GM19372 (cell line): ENCODE results near the gene MRPS6.

Experiments used
- ATAC-seq: cut with Tn5 transposase; IDR thresholded peaks from one replicate; pipeline ENCODE4 v1.9.1; 2021; ENCODE audit warnings: mild to moderate bottlenecking, low read depth, moderate library complexity; ENCODE audit not compliant: unreplicated experiment

The MRPS6 gene

DNA sequence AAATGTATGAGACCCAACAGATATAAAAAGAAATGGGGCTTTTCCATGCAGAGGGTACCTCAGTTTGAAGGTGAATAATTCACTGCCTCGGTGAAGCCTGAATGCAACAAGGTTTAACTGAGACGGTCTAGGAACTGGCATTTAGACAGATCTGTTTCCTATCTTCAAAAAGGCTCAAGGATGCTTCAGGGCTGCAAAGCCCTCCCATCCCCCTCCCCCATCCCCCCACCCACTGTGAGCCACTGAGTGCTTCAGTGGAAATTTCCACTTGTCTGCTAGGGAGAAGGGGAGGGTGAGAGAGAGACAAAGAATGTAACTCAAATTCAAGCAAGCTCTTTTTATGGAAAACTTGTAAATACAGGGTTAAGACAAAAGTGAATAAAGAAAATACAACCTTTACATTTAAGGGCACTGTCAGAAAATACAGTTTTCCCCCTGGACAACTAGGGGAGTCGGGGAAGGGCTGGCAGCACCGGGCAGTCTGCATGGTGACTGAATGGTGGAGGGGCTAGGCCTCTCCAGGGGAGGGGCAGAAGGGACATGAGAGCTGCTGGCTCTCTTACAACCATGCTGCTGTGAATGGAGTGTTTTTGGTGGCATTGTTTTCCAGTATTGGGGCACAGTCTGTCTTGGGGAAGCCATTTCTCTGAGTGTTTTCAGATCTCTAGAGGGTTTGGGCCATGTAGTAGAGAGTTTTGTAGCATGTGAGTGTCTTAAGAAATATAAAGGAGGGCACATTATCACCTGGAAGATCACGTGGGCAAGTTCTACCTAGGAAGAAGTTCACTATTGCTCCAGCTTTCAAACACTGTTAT, 56.7 kb downstream of the MRPS6 start:
- no peak for ATAC-seq

DNA sequence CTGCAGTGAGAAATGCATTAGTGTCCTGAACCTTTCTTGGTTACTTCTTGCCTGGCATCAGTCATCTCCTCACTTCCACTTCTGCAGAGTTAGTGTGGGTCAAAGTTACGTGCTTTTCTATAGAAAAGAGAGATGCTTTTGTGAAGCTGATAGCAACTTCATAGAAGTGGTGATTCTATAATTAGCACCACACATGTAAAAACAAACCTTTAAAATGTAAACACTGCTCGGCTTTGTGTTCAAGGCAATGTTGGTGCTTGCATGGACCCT, 57.3 kb downstream of the MRPS6 start:
- ATAC-seq = no peak

DNA sequence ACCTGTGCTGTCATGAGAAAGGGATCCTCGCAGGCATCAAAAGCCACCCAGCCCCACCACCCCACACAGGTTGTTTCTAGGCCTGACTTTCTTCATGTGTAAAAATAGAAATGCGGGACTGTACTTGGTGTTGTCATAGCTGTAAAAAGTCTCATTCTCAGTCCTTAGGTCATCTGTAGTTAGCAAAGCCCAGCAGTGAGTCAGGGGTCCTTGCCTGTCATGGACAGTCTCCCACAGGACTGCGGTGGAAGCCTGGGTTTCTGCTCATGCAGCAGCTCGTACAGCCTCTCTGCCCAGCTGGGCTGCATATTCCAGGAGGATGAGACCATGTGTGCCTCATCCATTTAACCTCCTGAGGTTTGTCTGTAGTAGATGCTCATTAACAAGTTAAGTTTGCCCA, 58.2 kb downstream of the MRPS6 start:
- ATAC-seq = no peak

DNA sequence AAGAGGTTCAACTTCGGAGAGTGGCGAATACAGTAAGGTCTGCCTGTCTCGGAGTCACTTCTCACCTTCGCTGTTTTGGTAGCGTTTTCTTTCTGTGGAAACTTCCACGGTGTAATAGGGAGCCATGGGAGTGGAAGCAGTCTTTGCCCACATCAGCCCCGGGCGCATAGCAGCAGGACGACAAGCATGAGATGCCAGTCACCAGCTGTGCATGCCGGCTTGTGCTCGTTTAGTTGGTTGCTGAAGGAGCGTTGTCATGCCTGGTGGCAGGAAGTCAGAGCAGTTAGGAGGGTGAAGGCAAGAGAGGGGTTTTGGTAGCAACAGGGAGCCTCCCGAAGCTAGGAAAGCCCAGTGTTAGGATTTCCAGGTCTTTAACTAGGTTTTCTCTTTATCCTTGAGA, 58.8 kb downstream of the MRPS6 start:
- ATAC-seq = no peak

DNA sequence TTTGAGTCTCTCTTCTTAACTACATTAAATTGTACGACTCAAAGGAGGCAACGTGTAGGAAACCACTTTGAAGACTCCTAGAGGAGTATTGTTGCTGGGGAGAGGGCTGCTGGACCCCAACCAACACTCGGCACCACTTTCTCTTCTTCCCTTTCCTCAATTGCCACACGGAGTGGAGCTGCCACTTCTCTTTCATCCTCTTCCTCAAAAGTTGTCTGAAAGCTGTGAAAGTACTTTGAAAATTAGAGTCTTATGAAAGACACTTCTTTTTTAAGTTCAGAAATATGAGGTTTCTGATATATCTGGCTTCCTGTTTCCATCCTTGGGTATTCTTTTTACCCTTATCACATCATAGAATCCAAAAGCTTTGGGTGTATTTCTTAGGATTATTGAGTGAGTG, 59.5 kb downstream of the MRPS6 start:
- no peak for ATAC-seq

DNA sequence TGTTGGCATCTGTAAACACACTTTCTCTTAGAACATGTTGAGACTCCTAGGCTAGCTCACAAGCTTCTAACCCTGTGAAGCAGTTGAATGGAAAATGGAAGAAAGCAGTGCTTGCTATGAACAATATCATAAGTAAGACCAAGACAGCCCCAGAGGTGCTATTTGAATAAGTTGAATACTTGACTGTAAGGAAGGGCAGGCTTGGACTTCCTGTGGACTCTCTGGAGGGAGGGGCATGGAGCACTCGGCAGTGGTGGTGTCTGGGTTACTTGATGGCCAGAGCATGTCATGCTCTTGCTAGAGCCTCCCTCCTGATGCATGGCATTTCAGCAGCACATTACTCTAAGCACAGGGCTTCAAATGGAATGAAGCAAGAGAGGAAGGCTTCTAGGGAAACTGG, 60.0 kb downstream of the MRPS6 start:
- no peak for ATAC-seq

DNA sequence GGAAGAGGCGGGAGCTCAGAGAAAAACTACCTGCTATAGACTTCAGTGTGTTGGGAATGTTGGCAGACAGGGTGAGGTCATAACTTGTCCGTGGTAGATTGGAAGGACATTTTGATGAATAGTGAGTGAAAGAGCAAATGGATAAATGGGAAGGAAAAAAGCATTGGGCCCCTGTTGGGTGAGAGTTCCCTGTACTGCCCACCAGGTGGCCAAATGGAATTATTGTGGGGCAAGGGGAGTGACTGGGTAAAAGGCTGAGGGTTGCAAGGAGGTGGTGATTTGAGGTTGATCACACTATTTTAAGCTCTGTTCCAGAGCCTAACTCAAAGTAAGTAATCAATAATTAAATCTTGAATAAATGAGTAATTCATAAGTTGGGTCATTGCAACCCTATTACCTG, 60.4 kb downstream of the MRPS6 start:
- no peak for ATAC-seq

DNA sequence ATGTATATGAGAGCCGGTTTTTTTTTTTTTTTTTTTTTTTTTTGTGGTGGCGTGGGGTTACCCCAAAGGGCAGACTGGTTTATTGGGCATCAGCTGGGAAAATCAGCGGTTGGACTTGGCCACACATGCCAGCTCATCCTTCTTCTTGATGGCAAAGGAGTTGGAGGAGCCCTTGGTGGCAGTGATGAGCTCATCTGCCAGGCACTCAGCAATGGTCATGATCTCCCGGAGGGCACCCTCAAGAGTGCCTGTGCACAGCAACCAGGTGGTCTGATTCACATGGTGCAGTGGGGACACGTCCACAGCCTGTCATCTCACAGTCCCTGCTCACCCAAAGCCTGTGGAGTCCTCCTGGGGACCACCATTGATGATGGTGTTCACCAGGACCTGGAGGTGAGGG, 62.0 kb downstream of the MRPS6 start:
- ATAC-seq = no peak

DNA sequence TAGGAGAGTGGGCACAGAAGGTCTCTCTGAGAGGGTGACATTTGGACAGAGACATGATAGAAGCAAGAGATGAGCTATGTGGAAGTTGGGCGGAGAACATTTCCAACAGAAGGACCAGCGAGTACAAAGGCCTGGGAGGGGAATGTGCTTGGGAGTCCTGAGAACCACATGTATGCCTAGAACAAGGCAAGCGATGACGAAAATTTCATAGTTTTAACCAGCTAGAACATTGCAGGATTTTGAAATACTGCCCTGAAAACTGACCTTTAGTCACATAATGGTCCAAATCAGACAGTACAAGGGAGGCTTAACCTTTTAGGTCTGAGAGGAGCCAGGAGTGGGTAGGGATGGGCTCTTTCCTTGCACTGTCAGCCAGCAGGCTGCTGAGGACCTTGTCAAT, 68.0 kb downstream of the MRPS6 start:
- no peak for ATAC-seq

DNA sequence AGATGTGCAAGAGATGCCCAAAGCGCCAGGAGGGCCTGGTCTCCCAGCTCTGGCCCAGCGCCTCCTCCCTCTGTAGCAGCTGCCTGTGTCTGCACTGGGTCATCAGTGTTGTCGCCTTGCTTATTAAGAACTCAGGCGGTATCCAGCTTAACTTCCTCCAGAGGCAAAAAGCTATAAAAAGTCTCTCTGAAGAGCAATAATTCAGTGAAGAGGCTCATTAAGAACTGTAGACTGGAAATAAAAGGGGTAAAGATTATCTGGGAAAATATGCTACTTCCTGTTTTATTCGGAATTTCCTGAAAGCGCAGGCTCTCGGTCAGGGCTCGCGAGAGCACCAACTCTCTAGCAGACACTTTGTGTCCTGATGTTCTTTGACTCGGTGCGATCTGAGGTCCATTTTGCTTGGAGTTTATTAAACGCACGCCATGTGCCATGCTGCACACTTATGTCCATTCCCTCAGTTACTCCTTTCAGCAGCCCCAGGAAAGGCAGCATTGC, 70.4 kb downstream of the MRPS6 start:
- no peak for ATAC-seq

DNA sequence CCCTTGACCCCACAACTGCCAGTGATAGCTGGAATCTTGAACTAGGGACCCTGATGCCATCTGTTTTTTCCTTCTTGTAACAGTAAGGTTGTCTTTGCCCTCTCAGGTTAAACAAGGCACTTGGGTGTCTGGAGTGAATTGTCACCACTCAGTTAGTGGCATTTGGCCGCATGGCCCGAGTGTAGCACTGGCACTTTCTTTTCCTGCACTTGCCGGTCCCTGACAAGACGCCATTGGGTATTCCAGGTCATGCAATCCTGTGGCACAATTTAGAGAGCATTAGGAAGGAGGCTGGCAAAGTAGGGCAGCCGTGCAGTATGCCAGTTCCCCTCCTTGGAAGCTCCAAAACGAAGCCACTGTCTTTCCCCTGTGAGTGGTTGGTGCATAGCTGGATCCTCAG, 70.8 kb downstream of the MRPS6 start:
- ATAC-seq = no peak

GRCh38 chr21:34147792-34148418, 74.5 kb downstream of the MRPS6 start:
- ATAC-seq = no peak

DNA sequence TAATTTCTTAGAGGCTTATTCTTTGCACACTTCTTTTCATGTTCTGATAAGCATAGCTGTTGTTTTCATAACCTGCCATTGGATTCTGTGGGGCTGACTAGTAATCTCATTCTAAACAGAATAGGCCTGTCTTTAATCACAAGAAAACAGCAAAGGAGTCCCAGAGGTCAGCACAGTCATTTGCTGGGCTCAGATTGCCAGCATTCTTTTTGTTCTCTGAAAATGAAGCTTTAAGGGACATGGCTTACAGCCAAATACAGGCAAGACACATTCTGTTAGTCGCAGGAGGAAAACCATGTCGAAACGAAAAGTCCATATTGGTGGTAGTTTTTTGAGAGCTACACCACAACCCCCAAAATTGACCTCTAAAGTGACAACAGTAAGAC, 75.0 kb downstream of the MRPS6 start:
- ATAC-seq = no peak

GRCh38 chr21:34148826-34149558, 75.6 kb downstream of the MRPS6 start:
- ATAC-seq = no peak

- ATAC-seq = no peak
These were observed 79.1 kb downstream of the MRPS6 start for GRCh38 chr21:34152500-34152899.

DNA sequence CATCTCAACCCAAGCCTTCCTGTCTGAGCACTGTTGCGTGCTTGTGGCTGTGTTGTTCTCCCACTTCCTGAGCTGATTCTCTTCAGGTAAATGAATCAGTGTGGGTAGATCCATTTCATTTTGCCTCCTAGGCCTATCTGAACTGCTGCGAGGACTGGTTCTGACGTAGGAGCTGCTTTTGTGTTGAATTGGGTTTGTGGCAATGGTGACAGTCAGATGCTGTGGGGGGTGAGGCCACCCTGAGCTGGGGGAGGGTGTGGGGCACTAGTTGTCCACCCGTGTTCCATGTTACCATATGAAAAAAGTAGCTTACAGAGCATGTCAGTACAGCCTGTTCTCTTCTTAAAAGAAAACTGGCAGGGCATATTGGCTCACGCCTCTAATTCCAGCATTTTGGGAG, 81.5 kb downstream of the MRPS6 start:
- ATAC-seq = no peak

DNA sequence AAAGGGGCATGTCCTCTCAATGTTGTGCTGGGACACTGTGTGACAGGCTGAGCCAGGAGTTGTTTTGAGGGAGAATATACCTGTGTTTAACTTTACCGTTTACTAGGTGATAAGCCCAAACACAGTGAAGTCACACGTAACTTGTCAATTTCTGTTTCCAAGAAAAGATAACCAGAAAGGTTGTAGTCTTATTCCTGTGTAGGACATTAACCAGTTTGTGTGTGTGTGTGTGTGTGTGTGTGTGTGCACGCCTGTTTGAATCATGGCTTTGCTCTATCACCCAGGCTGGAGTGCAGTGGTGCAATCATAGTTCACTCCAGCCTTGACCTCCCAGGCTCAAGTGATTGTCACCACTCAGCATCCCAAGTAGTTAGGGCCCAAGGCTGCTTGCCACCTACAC, 83.6 kb downstream of the MRPS6 start:
- no peak for ATAC-seq

DNA sequence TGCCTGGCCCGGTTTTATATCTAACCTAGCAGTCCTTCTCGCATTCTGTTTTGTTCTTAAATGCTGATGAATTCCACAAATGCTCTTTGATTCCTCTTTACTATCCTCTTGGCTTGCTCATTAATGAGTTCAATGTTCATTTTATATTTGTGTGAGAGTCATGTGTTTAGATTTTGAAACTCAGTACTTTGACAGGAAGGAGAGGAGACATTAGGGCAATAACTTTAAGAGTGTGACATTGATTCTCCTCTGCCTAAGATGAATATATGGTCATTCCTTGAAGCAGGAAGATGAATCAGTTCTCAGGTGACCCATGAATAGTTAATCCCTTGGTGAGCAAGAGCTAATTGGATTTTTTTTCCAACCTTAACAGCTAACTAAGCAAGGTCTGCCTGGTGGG, 84.1 kb downstream of the MRPS6 start:
- ATAC-seq = no peak

DNA sequence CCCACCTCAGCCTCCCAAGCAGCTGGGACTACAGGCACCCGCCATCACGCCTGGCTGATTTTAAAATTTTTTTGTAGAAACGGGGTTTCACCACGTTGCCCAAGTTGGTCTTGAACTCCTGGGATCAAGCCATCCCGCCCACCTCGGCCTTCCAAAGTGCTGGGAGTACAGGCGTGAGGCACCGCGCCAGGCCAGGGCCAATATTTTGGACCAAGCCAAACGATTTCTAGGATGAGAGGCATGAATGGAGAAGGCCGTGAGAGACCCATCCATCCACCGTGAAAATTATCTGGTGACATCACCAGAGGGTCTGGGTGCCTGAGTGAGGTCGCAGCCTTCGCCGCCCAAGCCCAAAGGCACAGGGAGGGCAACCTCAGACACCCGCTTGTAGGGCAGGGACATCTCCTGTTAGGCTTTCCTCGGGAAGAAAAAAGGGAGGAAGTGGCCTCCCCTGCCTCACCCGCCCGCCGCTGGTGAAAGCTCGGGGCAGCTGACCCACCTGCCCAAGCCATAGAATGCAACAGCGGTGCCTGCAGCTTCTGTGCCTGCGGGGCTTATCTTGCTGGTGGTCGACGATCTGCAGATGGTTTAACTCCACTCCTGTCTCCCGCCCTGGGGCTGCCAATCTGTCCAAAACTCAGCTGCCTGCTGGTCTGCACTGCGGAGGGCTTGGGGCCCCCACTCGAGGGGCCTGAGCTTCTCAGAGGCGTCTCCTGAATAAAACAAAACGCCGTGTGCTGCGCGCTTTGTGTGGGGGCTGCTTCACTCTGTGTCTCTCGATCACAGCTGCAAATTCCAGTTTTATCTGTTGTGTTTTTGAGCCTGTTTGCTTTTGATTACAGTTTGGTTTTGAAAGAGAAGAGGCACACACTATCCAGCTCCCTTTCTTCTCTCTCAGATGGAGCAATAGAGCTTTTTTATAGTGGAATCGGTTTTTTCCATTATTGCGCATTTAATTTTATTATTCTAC, 85.8 kb downstream of the MRPS6 start:
- ATAC-seq = no peak

DNA sequence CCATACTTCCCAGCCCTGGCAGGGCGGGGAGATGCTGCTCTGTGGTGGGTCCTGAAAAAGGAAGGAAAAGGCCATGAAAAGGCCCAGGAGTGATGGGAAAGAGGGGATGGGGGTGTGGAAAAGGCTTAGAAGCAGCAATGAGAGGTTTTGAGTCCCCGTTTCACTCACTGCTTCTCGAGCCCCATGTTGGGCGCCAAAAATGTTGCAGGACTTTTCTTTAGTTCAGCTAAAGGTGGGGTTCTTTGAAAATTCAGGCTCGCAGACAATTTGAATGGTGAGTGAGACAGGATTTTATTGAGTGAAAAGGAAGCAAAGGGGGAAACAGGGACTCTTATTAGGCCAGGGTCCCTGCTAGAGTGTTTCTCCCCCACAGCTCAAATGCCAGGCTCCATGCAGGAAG, 93.1 kb downstream of the MRPS6 start:
- ATAC-seq = no peak

- ATAC-seq = no peak
These were observed 97.5 kb downstream of the MRPS6 start for GRCh38 chr21:34170886-34171285.
